AG09319 (cell line): ENCODE measurements around the gene SPPL3.

ENCODE experiments used
- DNase-seq: peaks from one replicate; pipeline ENCODE4 v3.0.0-alpha.2; 2010; ENCODE audit warnings: low read depth; ENCODE audit errors: extremely low read depth
- CTCF ChIP-seq: IDR thresholded peaks from 2 replicates; pipeline ENCODE4 v1.5.1; 2011; ENCODE audit warnings: low read depth, mild to moderate bottlenecking, inconsistent platforms, low read length, moderate library complexity

SPPL3 gene

GRCh38 chr12:120760349-120761254, 143.6 kb downstream of the SPPL3 start:
- no peak for DNase-seq
- no peak for TF ChIP-seq CTCF

- DNase-seq, result no peak
- no peak for TF ChIP-seq CTCF
Measured at GRCh38 chr12:120759591-120760348, 144.4 kb downstream of the SPPL3 start.

GRCh38 chr12:120758798-120759590, 145.2 kb downstream of the SPPL3 start:
- DNase-seq, result no peak
- no peak for TF ChIP-seq CTCF

- TF ChIP-seq CTCF, result no peak
- DNase-seq, result no peak
Measured at GRCh38 chr12:120757949-120758348, 146.2 kb downstream of the SPPL3 start.

- no peak for DNase-seq
- TF ChIP-seq CTCF, result no peak
Measured at GRCh38 chr12:120757226-120757742, 146.9 kb downstream of the SPPL3 start.

- TF ChIP-seq CTCF, result no peak
- DNase-seq, result no peak
Measured at GRCh38 chr12:120755269-120755668, 148.9 kb downstream of the SPPL3 start.
